GM19023 (cell line): ENCODE data around the gene AZIN2.
"Not testable (repeated sequence)": the region's sequence is repeated elsewhere in the genome, so short reads cannot be mapped to it uniquely, and the experiment has no call there.

Source experiments
- ATAC-seq: cut with Tn5 transposase; IDR thresholded peaks from one replicate; pipeline ENCODE4 v1.9.1; 2021; ENCODE audit warnings: mild to moderate bottlenecking, moderate library complexity; ENCODE audit not compliant: unreplicated experiment

The AZIN2 gene

DNA sequence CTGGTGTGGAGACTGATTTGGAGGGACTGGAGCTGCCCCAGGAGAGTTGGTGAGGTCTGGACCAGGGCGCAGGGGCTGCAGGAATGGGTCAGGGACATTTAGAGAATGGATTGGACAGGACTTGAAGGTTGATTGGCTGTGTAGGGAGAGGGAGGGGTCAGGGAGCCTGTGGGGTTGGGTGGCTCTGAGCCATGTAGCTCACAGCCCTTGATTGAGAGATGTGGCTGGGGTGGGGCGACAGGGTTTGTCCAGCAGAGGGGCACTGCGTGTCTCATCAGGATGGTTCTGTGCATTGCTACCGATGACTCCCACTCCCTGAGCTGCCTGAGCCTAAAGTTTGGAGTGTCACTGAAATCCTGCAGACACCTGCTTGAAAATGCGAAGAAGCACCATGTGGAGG is 12.1 kb downstream of the AZIN2 start:
- ATAC-seq: no peak

DNA sequence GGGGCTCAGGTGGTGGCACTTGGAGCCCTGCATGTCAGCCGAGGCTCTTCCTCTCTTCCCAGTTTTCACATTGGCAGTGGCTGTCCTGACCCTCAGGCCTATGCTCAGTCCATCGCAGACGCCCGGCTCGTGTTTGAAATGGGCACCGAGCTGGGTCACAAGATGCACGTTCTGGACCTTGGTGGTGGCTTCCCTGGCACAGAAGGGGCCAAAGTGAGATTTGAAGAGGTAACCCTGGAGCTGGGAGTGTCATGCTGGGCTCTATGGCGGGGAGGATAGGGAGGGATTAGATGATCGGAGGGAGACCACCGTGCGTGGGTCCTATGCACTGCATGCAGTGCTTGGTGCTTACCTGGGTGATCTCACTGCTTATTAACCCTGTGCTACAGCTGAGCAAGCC is 13.5 kb downstream of the AZIN2 start:
- no peak for ATAC-seq

DNA sequence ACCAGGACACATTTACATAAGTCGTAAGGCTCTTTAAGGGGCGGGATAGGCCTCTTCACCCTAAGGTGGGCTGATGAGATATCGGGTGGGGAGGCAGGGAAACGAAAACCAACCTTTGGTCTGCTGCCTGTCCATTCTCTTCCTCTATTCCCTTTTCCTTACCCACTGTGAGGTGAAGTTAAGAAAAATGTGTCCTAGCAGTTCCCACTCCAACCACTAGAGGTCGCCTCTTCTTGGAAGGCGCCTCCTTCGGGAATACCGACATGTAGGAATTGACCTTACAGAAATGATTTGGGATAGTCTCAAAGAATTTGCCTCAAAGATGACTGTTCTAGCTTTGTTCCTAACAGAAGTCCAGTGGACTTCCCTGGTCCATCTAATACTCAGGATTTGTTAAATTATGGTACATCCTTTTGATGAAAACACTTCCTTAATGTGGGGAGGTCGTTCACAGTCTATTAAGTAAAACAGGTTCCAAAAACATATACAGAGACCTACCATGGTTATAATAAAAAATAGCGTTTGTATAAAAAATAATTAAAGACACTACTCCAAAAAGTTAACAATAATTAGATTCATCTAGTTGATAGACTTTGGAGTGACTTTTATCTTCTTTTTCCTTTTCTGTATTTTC is 14.1 kb downstream of the AZIN2 start:
- no peak for ATAC-seq

DNA sequence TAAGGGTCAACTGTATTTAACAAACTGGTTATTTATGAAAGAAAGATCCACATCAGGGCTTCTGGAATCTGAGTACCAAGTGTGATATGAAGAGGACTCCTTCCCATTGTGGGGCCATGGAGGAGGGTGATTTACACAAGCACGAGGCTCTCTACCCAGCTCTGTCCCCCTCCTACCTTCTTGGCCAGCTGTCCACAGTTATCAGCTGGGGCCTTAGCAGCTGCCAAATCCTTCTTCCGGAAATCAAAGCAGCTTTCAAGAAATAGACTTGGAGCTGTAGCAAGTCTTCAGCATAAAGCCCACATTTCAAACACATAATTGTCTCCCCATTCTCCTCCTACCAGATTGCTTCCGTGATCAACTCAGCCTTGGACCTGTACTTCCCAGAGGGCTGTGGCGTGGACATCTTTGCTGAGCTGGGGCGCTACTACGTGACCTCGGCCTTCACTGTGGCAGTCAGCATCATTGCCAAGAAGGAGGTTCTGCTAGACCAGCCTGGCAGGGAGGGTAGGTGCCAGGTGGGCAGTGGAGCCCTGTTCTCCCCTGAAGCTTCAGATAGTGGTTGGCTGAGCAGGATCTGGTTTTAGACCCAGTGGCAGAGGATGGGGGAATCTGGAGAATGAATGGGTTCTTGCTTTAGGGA is 15.5 kb downstream of the AZIN2 start:
- ATAC-seq: no peak

DNA sequence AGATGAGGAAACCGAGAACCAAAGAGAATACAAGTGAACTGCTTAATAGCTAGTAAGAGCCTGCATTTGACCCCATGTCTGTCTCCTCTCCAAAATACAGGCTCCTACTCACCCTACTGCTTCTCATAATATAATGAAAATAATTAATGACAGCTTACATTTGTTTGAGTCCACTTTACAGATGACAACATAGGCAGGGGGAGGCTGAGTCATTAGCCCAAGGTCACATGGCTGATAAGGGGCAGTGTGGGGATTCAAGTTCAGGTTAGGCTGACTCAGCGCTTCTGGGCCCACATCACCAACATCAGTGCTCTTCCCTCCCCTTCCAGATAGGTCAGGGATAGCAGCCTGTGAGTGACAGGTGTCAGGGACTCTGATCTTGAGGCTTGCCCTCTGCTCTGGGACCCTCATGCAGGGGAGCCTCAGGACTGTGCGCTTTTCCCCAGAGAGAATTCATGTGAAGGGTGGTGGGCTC is 16.2 kb downstream of the AZIN2 start:
- ATAC-seq: no peak

DNA sequence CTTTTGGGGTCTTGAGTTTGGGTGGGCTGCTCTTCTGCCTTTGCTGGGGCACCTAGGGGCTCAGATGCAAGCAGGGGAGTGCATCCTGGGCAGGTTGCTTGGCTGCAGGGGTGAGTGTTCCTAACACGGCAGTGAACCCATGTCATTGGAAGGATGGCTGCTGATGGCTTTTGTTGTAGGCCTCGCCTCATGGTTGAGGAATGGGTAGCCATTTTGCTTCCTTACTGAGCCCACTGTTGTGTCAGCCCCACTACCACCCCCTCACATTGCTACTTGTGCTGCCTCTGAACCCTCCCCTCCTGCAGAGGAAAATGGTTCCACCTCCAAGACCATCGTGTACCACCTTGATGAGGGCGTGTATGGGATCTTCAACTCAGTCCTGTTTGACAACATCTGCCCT is 16.8 kb downstream of the AZIN2 start:
- ATAC-seq: no peak

DNA sequence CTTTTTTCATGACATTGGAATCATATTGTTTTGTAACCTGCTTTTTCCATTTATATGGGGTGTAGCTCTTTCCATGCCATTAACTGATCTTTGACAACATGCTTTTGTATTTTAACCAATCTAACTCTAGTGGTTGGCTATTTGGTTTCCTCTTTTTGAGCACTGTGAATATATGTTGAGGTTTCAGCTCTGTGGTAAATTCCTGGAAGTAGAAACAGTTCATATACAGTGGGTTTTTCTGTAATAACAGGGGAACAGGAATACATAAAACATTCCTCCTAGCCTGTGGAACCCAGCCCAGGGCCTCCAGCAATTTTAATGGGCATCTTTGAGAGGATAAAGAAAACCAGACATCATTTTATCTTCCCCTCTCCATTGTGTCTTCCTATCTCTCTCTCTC is 17.4 kb downstream of the AZIN2 start:
- ATAC-seq: no peak

DNA sequence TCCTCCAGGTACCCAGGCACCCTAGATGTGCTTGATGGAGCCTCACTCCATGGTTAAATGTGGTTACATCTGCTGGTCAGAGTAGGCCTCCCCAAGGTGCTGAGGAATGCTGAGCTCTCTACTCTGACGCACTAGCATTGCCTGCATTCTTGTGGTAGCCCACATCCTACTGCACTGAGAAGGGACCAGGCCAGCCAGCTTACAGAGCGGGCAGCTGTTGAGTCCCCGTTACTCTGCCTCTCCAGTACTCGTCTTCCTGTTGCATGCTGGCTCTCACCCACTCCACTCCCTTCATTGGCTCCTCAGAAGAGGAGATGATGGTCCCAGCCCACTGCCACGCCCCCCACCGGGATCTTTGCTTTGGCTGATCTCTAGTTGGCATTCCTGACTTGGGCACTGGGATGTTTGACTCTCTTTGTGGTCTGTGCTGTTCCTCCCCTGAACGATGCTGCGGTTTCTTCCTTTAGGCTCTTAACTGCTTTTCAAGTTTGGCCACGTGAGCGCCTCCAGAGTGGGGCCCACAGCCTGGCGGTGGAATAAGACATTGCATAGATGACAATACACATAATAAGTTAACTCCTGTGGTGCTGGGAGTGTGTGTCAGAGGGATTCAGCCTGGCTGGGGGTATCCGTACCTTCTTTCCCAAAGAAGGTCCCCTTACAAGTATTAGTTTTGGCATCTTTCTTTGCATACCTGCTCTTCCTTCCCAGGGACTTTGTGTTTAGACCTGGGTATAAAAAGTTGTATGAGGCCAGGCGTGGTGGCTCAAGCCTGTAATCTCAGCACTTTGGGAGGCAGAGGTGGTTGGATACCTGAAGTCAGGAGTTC is 18.6 kb downstream of the AZIN2 start:
- peak; percentile 57 for ATAC-seq

DNA sequence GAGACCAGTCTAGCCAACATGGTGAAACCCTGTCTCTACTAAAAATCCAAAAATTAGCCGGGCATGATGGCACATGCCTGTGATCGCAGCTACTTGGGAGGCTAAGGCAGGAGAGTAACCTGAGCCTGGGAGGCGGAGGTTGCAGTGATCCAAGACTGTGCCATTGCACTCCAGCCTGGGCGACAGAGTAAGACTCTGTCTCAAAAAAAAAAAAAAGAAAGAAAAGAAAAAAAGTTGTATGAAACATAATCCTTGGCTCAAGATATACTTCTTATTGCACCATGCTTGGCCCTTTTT is 19.1 kb downstream of the AZIN2 start:
- not testable (repeated sequence) for ATAC-seq

DNA sequence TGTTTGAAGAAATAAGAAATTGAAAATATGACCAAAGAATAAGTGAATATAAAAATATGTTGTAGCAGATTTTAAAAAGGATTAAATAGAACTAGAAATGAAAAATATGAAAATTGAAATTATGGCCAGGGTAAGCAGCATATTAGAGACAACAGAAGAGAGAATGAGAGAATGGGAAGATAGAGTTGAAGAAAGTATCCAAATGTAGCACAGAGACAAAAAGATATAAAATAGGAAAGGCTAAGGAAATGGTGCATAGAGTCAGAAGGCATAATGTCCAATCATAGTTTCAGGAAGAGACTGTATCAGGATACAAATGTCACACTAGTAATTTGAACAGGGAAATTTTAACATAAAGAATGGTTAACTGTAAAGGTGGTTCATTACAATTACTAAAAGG is 29.5 kb downstream of the AZIN2 start:
- no peak for ATAC-seq

DNA sequence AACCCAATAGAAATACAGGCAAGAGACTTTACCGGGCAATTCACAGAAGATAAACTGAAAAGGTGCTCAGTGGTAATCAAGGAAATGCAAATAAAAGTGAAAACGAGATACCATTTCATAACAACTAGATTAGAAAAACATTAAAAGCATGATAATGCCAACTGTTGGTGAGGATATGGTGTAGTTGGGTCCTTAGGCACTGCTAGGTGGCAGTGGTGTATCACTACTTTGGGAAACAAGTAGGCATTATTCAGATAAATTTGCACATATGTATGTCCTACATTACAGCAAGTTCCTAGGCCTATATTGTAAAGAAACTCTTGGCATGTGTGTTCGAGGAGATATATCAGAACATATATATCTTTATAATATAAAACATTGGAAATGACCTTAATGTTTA is 31.0 kb downstream of the AZIN2 start:
- ATAC-seq: no peak

DNA sequence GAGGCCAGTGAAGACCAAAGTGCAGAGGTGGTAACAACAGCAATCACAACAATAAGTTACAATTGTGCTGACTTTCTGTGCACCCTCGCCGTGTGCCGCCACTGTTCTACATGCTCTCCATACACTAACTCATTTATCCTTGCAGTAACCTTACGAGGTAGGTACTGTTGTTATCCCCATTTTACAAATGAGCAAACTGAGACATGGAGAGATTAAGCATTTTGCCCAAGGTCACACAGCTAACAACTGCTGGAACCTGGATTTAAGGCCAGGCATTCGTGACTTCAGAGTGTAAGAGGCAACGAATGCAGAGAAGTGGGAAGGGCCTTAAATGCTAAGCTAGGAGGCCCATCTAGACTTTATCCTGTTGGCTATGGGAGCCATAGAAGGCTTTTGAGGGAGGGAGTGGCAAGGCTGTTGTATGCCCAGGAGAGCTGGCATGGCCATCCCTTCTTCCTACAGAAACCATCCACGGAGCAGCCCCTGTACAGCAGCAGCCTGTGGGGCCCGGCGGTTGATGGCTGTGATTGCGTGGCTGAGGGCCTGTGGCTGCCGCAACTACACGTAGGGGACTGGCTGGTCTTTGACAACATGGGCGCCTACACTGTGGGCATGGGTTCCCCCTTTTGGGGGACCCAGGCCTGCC is 36.6 kb downstream of the AZIN2 start:
- no peak for ATAC-seq

DNA sequence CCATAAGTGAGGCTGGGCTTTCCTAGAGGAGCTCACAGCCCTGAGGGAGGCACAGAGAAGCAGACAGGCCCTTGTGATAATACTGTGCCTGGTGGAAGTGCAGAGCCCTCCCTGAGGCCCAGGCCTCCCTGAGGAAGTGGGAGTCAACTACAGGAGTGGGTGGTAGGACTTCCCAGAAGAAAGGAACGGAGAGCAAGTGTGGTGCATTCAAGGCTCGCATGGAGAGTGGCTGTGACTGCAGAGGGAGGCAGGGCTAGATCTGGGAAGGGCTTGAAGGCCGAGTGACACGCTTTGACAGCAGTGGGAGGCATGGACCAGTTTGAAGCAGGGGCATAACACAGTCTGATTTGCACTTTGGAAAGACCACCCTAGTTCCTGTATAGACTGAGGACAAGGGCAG is 37.3 kb downstream of the AZIN2 start:
- ATAC-seq: no peak

DNA sequence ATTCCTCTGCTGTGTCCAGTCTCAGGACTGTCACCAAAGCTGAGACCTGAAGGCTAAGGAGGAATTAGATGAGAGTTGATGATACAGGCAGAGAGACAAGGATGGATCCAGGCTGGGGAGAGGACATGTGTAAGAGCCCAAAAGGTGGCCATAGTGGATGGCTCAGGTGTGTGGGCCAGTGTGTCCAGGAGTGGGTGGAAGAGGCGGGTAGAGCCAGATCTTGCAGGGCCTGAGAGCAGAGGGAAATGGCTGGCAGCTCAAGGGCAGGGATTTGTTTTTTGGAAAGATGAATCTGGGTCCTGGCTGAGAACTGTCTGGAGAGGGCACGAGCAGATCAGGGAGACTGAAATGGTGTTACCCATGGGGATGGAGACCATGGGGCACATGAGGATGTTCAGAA is 38.1 kb downstream of the AZIN2 start:
- no peak for ATAC-seq

DNA sequence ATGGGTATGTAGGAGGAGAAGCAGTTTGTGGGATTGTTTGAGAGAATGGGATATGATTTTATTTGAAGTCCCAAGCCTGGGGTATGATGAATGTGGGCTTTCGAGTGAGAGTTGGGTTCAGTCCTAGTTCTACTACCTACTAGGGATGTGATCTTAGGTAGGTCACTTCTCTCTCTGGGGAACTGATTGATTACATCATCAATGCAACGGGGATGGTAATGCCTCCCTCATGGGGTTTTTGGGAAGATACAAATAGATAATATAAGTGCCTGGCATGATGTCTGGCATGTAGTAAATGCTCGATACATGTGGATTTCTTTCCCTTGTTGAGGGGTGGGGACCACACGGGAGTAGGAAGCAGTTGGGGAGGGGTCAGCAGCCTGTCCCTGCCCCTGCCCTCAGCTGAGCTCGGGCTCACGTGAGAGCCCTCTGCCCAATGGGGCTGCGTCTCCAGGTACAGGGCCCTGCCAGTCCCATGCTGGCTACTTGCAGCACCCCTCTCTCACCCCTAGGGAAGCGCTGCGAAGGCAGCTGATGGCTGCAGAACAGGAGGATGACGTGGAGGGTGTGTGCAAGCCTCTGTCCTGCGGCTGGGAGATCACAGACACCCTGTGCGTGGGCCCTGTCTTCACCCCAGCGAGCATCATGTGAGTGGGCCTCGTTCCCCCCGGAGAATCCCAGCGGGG is 38.7 kb downstream of the AZIN2 start:
- ATAC-seq: no peak

DNA sequence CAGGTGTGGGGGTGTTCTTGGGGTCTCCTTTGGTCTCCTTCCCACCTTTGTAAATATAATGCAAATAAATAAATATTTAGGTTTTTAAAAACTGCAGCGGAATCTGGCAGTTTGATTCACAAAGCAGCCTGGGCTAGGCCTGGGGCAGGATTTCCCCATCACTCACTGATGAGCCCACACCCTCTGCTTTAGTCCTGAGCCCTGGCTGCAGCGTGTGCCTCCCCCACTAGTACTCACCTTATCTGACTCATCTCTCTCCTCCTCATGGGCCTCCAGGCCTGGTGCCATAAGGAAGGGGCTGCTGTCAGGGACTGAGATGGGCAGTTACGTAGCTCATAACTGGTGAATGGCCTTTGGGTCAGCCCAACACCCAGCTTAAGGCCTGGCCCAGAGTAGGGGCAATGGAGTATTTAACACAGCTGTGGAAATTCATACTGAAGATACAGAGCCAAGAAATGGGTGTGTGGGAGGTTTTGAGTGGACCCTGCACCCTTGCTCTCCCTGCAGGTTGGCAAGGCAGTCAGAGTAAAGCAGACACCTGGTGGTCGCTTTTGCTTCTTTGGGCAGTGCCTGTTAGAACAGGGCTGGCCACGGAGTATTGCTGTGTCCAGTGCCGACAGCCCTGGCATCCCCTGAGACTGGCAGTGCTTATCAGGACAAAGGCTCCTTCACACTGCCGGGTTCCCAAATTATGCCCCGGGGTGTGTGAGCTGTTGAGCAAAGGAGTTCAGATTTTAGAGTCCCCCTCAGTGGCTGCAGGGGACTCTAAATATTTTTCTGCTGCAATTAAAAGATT is 39.7 kb downstream of the AZIN2 start:
- ATAC-seq: no peak

DNA sequence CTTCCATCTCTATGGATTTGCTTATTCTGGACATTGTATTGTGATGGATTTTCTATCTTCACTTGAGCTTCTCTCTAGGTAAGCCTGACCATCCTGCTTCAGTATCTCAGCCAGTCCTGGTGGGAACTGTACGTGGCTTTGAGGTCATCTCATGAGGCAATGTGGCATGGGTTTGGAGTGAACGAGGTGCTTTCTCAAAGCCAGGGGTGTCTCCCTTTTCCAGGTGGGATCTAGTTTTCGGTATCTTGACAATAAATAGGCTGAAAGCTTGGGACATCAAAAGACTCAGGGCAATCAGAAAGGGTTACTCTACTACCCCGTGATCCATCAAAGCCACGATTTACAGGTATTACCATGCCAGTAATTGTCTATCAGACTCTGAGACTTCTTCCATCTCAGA is 40.8 kb downstream of the AZIN2 start:
- no peak for ATAC-seq

DNA sequence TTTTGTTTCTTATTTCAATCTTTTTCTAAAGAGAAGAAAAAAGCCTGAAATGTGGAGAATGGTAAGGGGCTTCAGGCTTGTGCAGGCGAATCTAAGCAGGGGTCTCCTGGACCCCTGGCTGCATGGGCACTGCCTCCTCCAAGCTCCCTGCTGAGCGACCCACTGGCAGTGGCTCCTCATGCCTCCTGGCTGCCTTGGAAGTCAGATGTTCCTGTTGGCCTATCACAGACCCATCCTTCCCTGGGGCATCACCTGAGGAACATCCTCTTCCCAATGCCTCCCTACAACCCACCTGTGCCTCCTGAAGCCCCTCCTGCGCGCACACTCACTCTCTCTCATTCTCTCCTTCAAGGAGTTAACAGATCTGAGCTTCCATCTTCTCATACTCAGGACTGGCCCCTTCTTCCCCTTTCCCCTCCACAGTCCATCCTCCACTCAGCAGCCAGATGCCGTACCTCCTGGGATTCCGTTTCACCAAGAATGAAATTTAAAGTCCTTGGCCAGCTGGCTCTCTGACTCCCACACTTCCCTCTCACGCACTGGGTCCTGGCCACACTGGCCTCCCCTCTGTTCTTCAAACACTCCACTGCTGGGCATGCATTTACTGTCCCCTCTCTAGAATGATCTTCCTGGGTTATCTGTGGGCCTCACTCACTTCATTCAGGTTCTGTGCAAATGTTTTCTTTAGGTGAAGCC is 41.7 kb downstream of the AZIN2 start:
- no peak for ATAC-seq

DNA sequence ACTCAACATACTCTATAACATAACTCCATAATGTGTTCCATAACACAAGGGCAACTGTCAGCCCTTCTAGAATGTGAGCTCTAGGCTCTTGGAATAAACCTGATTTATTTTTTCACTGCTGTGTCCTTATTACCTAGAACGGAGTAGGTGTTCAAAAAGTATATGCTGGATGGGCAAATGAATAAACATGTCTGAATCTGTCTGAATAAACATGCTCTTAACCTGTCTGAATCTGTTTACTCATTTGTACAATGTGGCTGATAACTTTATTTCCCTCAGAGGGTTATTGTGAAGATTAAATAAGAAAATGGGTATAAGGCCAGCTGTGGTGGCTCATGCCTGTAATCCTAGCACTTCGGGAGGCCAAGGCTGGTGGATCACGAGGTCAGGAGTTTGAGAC is 42.3 kb downstream of the AZIN2 start:
- ATAC-seq: no peak

DNA sequence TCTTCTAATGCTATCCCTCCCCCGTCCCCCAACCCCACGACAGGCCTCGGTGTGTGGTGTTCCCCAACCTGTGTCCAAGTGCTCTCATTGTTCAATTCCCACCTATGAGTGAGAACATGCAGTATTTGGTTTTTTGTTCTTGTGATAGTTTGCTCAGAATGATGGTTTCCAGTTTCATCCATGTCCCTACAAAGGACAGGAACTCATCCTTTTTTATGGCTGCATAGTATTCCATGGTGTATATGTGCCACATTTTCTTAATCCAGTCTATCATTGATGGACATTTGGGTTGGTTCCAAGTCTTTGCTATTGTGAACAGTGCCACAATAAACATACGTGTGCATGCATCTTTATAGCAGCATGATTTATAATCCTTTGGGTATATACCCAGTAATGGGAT is 43.7 kb downstream of the AZIN2 start:
- ATAC-seq: not testable (repeated sequence)
